RWPE1 (cell line): ENCODE data around the gene SLC35F3.

Experiments
- CTCF ChIA-PET: fragments of 350-600 bp; sonication (Branson Sonifier 250); formaldehyde crosslinking; extraction: SDS; loops from one replicate; lab custom pipeline; 2021; lab: Yijun Ruan, JAX
- POLR2A ChIA-PET: fragments of 400-600 bp; formaldehyde crosslinking; extraction: SDS; loops from one replicate; lab custom pipeline; 2020; ENCODE audit warnings: antibody characterized with exemption; ENCODE audit not compliant: low non-redundant PET; lab: Yijun Ruan, JAX
- DNase-seq: peaks from one replicate; pipeline ENCODE4 v3.0.0; 2012; ENCODE audit warnings: low spot score
- H3K27ac ChIP-seq: fragments of 450-650 bp; 2 replicates; pipeline ENCODE4 v1.5.1; 2017
- CTCF ChIP-seq: fragments of 450-650 bp; conservative IDR thresholded peaks from 2 replicates; pipeline ENCODE4 v1.5.1; 2017; ENCODE audit warnings: low read depth, mild to moderate bottlenecking

SLC35F3 gene

GRCh38 chr1:234188454-234188792 is 283.9 kb downstream of the SLC35F3 start:
- no peak for DNase-seq
- CTCF ChIA-PET = interaction anchor here (0.6 to 0.7 kb wide), 4 partner anchors 8 to 1295 kb away, joined by 3 read pairs; no protein-coding TSS in a partner anchor
- peak overlapping the region; percentile 86 for H3K27ac ChIP-seq
- peak; percentile 52; the same call in 1 of the 2 replicates for TF ChIP-seq CTCF
- POLR2A ChIA-PET = no interaction called here

- H3K27ac ChIP-seq = no peak overlapping the region
- DNase-seq = no peak
- TF ChIP-seq CTCF = no peak
- CTCF ChIA-PET = no interaction called here
- POLR2A ChIA-PET = no interaction called here
Observed at GRCh38 chr1:234197839-234198238, 293.4 kb downstream of the SLC35F3 start.

DNA sequence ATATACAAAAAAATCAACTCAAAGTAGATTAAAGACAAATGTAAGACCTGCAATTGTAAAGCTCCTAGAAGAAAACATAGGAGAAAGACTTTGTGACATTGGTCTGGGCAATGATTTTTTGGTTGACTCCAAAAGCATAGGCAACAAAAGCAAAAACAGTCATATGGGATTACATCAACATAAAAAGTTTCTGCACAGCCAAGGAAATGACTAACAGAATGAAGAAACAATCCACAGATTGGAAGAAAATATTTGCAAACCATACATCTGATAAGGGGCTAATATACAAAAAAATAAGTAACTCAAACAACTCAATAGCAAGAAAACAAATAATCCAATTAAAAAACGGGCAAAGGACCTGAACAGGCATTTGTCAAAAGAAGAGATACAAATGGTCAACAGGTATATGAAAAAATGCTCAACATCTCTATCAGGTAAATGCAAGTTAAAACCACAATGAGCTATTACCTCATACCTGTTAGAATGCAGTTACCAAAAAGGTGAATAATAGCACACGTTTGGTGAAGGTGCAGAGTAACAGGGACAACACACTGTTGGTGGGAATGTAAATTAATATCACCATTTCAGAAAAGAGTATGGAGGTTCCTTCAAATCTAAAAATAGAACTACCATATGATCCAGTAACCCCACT is 295.1 kb downstream of the SLC35F3 start:
- no peak for TF ChIP-seq CTCF
- H3K27ac ChIP-seq = no peak overlapping the region
- no peak for DNase-seq
- POLR2A ChIA-PET = no interaction called here
- CTCF ChIA-PET = no interaction called here

GRCh38 chr1:234200566-234200965 is 296.1 kb downstream of the SLC35F3 start:
- ChIA-PET POLR2A (no interaction called here), CTCF (interaction anchor here (1.2 kb wide), 1 partner anchor 12 kb away, joined by 3 read pairs; no protein-coding TSS in a partner anchor)
- DNase-seq = no peak
- no peak for TF ChIP-seq CTCF
- no peak overlapping the region for H3K27ac ChIP-seq

- CTCF ChIA-PET = interaction anchor here (1.2 kb wide), 1 partner anchor 11 kb away, joined by 3 read pairs; no protein-coding TSS in a partner anchor
- TF ChIP-seq CTCF = no peak
Observed at GRCh38 chr1:234201600-234201999, 297.1 kb downstream of the SLC35F3 start.

DNA sequence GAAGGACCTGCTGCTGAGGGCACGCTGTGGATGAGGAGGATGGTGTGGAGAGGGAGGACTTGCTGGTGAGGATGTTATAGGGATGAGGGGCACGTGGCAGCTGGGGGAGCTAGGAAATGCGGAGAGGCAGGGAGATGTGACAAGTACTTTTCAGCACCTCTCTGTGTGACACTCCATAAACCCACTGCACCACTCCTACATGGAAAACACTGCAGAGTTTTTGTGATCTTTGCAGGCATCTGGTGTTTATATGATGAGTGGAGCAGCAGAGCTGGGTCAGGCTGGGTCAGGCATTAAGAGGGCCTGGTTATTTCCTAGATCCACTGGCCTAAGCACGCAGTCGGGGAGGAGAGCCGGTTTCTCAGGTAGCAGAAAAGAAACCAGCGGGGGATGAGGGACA is 301.5 kb downstream of the SLC35F3 start:
- CTCF ChIA-PET = no interaction called here
- DNase-seq = no peak
- TF ChIP-seq CTCF = no peak
- POLR2A ChIA-PET = no interaction called here
- peak overlapping the region; percentile 73 for H3K27ac ChIP-seq

More at GRCh38 chr1:234201600-234201999, 297.1 kb downstream of the SLC35F3 start:
- POLR2A ChIA-PET = no interaction called here
- DNase-seq = no peak
- H3K27ac ChIP-seq = no peak overlapping the region
